Measurements from ENCODE around the gene FOXK1.
"Not testable (repeated sequence)": the region's sequence is repeated elsewhere in the genome, so short reads cannot be mapped to it uniquely, and the experiment has no call there.

Gene FOXK1

DNA sequence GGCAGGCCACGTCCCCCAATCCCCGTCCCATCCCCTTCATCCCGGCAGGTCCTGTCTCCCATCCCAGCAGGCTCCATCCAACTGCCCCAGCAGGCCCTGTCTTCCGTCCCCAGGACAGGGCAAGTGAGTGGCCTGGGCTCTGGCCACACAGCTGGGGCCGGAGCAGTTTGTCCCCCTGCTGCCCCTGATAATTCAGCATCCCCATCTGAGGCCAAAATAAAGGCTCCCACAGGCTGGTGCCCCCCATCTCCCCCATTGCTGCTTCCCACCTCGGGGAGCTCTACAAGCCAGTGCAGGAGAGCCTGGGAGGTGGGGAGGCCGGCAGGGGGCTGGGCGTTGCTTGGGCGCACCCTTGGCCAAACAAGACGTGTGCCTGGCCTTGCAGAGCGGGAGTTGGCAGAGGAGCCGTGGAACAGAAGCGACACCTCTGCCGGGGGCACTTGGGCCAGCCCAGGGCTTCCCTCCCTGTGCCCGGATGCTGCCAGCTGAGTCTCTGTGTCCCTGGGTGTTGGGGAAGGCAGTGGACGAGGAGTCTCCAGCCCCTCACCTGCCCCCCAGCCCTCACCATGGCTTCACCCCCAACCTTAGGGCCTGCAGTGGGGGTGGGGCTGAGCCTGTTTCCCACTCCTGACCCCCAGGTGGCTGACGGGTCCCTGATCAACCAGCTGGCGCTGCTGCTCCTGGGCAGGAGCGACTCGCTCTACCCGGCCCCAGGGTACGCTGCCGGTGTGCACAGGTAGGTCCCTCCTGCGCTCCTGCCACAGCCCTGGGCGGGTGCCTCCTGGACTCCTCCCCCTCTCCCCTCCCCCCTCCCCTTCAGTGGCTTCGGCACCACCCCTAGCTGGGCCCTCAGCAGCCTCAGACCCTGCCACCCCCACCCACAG is 107.3 kb downstream of the FOXK1 start:
- FAIRE-seq: no peak

DNA sequence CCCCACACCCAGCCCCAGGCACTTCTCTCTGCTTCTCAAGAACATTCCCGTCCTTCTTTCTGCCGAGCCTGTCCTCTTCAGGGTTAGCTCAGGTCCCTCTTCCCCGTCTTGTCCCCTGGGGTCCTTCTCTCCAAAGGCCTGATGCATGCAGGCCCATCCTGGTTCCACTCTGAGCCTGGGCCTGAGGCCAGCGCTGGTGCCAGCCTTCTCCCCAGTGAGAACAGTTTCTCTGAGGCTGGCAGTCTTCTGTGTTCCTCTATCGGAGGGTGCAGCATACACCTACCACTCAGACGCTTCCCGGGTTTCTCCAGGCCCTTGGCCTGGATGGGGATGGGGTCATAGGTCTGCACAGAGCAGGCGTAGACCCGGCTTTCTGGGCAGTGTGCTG is 108.0 kb downstream of the FOXK1 start:
- no peak for FAIRE-seq

DNA sequence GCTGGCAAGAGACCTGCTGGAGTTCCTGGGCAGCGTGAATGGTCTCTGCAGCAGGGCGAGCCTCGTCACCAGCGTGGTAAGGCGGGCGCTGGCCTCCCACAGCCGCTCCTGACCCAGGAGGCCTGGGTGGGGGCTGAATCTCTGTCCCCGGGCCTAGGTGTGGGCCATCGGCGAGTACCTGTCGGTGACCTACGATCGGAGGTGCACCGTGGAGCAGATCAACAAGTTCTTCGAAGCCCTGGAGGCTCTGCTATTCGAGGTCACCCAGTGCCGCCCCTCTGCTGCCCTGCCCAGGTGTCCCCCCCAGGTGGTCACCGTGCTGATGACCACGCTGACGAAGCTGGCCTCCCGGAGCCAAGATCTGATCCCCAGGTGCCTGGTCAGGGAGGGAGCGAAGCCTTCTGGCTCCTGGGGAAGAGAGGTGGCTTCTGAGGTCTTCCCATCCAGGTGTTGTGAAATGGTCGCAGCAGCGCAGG is 108.5 kb downstream of the FOXK1 start:
- FAIRE-seq: no peak

DNA sequence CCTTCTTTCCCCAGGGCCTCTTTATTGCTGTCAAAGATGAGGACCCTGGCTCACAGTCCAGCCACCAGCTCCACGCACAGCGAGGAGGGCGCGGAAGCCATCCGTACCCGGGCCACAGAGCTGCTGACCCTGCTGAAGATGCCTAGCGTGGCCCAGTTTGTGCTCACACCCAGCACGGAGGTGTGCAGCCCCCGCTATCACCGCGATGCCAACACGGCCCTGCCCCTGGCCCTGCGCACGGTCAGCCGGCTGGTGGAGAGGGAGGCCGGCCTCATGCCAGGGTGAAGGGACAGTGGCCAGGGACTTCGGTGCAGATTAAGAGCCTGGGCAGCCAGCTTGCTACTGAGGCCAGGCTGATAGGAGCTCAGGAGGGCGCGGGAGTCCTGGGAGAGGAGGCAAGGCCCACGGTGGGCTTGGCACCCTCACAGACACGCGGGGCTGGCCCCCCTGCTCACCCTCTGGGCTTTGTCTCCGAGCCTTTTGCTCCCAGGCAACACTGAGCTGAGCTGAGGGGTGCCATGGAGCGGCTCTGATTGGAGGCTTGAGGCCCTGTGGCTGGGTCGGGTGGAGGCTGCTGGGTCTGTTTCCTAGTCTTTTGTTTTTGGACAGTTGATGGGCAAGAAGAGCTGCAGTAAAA is 109.1 kb downstream of the FOXK1 start:
- FAIRE-seq: no peak

DNA sequence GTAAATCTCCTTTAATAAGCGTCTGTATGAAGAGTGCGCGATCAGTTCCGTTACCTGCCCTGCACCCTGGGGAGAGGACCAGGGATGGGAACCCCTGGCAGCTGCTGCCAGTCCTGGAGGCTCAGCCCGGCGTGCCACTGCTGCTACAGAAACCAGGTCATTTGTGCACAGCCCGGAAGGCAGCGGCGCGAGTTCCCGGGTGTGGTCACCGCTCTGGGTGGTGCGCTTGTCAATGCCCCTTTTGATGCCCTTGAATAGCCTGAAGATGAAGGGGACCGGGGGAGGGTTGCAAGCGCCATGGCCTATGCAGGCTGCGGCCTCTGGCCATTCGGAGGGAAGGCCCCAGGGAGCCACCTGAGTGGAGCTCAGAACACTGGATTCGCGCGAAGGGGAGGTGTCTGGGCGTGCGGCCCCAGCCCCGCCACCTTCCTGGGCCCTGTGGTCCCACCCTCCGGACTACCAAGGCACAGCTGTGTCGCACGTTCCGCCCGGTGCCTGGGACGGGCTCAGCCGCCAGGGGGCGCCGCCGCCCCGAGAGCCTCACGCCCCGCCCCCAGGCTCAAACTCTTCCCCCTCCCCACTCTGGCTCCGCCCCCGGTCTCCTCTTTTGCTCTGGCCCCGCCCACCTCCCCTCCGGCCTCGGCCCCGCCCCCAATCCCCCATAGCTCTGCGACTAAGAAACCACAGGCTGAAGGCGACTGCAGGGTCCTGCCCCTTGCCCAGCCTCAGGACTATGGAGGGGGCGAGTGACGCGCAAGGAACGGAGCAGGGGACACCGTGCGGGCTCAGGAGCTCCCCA is 109.8 kb downstream of the FOXK1 start:
- FAIRE-seq: no peak

DNA sequence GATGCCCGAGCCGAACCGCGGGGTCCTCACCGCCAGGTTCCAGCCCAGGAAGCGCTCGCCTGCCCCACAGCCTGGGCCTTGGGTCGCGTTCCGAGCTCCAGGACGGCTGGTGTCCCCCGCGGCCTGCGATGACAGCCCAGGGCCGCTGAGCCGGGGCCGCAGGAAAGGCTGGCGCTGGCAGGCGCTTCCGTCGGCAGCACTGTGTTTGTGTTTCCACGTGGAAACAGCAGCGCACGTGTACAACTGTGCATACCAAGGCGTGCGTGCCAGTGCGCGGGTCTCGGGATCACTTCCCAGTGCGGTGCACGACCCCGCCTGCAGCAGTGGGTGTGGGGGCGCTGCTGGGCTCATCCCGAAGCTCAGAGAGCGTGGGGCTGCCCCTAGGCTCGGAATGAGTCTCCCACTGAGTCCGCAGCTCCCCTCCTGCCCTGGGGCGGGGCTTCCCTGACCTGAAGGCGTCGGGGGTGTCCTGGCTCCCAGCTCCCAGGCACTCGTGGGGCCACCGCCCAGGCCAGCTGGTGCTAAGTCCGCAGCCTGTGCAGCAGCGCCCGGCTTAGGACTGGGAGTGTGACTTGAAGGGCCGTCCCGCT is 110.5 kb downstream of the FOXK1 start:
- no peak for FAIRE-seq

DNA sequence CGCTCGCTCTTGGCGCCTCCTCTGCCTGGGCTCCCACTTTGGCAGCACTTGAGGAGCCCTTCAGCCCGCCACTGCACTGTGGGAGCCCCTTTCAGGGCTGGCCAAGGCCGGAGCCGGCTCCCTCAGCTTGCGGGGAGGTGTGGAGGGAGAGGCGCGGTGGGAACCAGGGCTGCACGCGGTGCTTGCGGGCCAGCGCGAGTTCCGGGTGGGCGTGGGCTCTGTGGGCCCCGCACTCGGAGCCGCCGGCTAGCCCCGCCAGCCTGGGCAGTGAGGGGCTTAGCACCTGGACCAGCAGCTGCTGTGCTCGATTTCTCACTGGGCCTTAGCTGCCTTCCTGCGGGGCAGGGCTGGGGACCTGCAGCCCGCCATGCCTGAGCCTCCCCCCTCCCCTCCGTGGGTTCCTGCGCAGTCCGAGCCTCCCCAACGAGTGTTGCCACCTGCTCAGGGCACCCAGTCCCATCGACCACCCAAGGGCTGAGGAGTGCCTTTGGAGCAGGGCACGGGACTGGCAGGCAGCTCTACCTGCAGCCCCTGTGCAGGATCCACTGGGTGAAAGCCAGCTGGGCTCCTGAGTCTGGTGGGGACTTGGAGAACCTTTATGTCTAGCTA is 111.4 kb downstream of the FOXK1 start:
- FAIRE-seq: not testable (repeated sequence)

DNA sequence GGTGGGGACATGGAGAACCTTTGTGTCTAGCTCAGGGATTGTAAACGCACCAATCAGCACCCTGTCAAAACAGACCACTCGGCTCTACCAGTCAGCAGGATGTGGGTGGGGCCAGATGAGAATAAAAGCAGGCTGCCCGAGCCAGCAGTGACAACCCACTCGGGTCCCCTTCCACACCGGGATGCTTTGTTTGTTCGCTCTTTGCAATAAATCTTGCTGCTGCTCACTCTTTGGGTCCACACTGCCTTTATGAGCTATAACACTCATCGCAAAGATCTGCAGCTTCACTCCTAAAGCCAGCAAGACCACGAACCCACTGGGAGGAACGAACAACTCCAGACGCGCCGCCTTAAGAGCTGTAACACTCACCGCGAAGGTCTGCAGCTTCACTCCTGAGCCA is 112.1 kb downstream of the FOXK1 start:
- FAIRE-seq: not testable (repeated sequence)

DNA sequence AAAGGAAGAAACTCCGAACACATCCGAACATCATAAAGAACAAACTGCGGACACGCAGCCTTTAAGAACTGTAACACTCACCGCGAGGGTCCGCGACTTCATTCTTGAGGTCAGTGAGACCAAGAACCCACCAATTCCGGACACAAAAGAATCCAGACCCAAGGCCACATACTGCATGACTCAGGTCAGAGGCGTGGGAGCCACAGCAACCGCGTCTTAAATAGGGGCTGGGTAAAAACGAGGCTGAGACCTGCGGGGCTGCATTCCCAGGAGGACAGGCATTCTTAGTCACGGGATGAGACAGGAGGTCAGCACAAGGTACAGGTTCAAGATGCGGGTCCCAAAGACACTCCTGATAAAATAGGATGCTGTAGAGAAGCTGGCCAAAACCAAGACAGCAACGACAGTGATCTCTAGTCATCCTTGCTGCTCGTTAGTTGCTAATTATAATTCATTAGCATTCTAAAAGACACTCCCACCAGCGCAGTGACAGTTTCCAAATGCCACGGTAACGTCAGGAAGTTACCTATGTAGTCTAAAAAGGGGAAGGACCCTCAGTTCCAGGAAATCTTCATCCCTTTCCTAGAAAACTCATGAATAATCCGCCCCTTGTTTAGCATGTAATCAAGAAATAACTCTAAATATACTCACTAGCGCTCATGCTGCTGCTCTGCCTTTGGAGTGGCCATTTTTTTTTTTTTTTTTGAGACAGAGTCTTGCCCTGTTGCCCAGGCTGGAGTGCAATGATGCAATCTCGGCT is 112.7 kb downstream of the FOXK1 start:
- FAIRE-seq: no peak

DNA sequence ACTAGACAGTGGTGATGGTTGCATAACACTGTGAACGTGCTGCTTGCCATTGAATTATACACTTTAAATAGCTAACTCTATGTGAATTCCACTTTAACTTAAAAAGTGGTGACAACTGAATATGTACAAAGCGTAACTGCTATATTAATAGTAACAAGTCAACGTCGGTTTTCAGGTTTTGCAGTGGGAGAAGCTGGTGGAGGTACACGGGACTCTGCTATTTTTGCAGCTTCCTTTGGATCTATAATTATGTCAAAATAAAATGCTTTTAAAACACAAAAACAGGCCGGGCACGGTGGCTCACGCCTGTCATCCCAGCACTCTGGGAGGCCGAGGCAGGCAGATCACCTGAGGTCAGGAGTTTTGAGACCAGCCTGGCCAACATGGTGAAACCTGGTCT is 114.4 kb downstream of the FOXK1 start:
- no peak for FAIRE-seq

DNA sequence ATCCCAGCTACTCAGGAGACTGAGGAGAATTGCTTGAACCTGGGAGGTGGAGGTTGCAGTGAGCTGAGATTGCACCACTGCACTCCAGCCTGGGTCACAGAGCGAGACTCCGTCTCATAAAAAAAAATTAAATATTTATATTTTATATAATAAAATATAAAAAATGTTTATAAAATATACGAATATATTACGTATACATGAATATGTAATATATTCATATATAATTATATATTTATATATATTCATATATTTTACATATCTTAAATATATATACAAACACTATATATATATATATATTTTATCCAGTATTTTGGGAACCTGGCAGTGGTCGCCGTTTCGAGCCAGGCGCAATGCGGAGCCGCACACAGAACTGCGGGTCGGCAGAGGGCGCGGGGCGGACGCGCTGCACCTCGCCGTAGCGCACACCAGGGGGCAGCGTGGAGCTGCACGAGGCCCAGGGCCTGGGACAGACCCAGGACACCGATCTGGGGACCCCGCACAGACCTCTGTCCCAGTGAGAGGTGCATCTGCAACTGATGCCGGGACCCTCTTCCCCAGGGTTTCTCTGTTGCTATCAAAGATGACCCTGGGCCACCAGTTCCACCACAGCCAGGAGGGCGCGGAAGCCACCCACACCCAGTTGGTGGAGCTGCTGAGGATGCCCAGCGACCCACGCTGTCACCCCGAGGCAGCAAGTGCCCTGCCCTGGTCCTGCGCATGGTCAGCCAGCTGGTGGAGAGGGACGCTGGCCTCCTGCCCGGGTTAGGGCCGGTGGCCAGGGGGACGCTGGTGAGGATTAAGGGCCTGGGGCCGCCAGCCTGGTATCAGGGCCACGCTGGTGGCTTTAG is 116.0 kb downstream of the FOXK1 start:
- FAIRE-seq: no peak

DNA sequence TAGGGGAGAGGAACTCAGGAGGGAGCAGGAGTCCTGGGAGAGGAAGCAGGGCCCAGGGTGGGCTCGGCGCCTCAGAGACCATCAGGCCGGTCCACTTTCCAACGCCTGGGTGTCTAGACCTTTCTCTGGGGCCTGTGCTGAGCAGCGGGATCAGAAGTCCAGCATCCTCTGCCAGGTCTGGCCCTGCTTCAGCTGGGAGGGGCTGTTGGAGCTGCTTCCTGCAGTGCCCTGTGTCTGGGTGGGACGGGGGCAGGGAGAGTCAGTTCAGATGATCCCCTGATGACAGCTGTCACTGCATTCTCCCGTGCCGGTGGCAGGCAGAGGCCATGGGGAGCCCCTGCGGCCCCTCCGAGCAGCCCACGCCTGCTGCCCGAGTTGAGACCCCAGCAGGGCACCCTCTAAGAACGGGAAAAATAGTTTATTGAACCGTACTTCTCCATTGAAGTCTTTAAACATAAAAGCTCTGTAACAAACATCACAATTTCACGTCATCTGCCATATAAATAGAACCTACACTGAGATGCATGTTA is 116.7 kb downstream of the FOXK1 start:
- FAIRE-seq: no peak

DNA sequence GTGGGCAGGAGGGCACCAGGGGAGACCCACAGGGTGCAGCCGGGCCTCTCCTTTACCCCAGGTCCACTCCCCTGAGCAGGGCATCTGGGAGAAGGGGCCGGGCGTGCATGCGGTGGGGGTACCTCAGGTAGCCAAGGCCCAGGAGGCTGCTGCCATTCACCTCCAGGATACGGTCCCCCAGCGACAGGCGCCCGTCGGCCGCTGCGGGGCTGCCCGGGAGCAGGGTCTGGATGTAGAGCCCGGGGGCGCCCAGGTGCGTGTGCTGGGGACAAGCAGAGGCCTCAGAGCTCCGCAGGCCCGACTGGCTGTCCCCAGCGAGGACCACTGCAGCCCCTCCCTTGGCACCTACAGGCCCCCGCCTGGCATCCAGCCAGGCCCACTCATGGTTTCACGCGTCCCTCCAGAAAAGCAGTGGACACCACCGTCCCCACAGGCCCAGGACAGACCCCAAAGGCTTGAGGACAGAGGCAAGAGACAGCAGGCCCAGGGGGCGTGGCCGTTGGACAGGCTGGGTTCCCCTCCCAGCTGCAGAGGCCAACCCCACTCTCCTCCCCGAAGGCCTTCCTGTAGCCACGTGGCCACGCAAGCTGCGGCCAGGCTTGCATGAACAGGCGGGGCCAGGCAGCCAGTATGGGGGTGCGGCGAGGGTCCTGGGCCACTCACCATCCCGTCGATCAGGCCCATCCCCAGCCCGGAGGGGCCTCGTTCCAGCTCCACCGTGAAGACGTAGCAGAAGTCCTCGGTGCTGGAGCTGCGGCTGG is 117.6 kb downstream of the FOXK1 start:
- FAIRE-seq: no peak

DNA sequence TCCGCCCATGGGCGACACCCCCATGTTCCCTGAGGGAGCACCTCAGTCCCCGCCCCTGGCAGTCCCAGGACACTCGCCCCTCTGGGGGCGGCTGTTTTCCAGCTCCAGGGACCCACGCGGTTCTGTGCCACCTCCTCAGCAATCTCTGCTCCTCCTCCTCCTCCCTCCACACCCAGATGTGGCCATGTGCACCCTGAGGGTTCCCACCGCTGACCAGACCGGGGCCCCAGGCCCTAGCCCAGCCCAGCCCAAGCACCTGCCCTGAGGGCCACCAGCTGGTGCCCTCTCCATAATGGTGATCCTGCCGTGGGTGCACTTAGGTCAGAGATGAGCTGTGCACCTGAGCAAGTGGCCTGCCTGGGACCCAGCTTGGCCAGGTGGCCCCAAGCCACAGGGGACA is 118.4 kb downstream of the FOXK1 start:
- FAIRE-seq: no peak

DNA sequence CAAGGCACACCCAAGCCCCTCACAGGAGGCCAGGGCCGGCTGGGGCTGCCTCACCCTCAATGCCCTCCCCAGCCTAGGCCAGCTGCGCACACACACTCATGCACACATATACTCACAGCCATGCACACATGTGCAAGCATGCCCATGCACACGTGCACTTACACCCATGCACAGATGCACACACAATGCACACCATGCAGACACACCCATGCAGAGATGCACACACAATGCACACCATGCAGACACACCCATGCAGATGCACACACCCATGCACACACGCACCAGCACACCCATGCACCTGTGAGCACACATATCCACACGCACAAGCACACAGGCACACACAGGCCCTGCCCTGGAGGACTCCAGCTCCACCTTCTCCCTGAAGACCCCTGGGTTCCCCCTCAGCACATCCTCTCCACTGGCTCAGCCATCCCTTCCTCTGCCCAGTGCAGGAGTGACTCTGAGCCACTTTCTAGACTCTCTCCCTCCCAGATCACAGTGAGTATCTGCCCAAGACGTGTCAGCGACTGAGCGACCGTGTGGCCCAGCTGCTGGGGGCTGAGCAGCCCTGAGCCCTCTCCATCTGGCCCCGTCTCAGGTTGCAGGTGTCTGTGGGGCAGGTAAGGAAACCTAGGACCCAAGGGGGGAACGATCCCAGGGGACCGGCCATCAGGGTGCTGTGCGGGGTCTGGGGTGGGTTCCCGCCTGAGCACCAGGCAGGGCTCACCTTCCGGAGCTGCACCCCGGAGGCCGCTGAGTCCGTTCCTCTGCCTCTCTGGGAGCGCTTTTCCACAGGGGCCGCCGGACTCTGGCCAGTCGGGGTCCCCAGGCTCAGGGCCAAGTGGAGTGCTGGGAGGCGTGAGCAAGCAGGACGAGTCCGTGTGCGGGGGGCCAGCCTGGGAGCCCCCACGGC is 119.1 kb downstream of the FOXK1 start:
- no peak for FAIRE-seq

DNA sequence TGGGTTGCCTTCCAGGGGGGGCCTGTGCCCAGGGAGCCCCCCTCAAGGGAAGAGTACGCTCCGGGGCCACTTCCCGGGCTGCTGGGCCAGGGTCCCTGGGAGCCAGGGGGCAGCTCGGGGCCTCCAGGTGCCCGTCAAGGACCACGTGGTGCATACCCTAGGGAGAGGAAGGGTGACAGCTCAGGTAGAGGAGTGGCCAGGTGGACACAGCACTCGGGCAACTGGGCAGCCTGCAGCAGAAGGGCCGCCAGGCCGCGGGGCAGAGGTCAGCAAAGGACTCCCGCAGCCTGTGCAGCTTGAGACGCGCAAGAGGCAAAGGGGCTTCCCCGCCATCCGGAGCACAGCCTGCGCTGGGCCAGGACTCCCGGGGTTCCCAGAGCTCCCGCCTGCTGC is 119.7 kb downstream of the FOXK1 start:
- FAIRE-seq: no peak

DNA sequence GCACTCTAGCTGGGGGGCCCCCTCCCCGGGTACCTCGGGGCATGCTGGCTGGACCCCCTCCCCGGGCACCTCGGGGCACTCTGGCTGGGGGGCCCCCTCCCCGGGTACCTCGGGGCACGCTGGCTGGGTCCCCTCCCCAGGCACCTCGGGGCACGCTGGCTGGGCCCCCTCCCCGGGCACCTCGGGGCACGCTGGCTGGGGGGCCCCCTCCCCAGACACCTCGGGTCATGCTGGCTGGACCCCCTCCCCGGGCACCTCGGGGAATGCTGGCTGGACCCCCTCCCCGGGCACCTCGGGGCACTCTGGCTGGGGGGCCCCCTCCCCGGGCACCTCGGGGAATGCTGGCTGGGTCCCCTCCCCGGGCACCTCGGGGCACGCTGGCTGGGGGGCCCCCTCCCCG is 120.5 kb downstream of the FOXK1 start:
- FAIRE-seq: not testable (repeated sequence)

DNA sequence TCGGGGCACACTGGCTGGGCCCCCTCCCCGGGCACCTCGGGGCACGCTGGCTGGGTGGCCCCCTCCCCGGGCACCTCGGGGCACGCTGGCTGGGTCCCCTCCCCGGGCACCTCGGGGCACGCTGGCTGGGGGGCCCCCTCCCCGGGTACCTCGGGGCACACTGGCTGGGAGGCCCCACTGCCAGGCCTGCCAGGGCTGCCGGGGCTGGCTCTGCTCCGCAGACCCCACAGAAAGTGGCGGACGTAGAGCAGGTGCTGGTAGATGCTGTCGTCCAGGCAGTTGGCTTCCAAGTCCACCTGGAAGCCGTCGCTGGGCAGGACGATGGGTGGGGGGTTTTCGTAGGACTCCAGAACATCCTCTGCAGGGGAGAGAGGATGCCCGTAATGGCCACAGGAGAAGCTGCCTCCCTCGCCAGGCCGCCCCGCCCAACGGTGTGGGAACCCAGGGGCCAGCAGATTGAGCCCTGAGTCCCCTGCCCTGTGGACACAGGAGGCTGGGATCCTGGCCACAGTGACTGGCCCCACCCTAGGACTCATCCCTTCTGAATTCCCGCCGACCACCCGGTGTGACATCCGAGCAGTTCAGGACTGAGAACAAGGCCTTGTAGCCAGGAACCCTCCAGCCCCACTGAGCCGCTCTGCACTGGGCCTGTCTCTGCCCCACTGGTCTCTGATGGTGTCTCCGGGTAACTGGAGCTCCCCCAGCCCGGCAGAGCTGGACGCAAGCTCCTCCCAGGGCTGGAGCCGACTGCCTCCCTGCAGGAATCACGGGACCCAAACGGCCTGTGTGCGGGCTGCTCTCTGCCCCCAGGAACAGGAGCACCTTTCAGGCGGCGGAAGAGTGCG is 121.5 kb downstream of the FOXK1 start:
- FAIRE-seq: no peak
